H1 (cell line): ENCODE data around the gene CAMK2D. TPM values are rescaled to one million over a fixed set of nuclear protein-coding genes. Genes with fewer than 3 reads are reported as not detected.
"Not testable (repeated sequence)": the region's sequence is repeated elsewhere in the genome, so short reads cannot be mapped to it uniquely, and the experiment has no call there.

Source experiments
- CTCF ChIA-PET: fragments of 300-600 bp; sonication (Branson Sonifier 250); formaldehyde crosslinking; loops from one replicate; lab custom pipeline; 2021; ENCODE audit not compliant: partially characterized antibody; lab: Charles Lee
- POLR2A ChIA-PET: fragments of 300-600 bp; sonication (Branson Sonifier 250); formaldehyde crosslinking; loops from one replicate; lab custom pipeline; 2021; ENCODE audit warnings: inconsistent platforms; ENCODE audit not compliant: partially characterized antibody; lab: Charles Lee
- DNase-seq, 2 experiments: peaks; one replicate each; pipeline versions ENCODE4 v3.0.0 to v3.0.0-alpha.2; 2010 to 2022; ENCODE audit warnings: low spot score in 2 of 2, low read depth in 1 of 2, mixed read lengths in 1 of 2
- FAIRE-seq: peaks from 2 replicates; lab custom pipeline; 2011; peaks lifted over from hg19 to GRCh38; lab: Jason Lieb, UNC
- H2AFZ ChIP-seq: 2 replicates; pipeline ENCODE4 v1.8.1; 2012; ENCODE audit warnings: low read length, inconsistent platforms
- H2AK5ac ChIP-seq: 2 replicates; pipeline ENCODE4 v1.6.1; 2013; ENCODE audit warnings: low read depth, low read length
- H2BK120ac ChIP-seq: replicated peaks from 2 replicates; pipeline ENCODE3; 2013; ENCODE audit warnings: low read depth, low read length, inconsistent platforms
- H2BK12ac ChIP-seq: 2 replicates; pipeline ENCODE4 v1.6.1; 2013; ENCODE audit warnings: low read depth, low read length
- H2BK15ac ChIP-seq: 2 replicates; pipeline ENCODE4 v1.6.1; 2013; ENCODE audit warnings: low read length
- H2BK20ac ChIP-seq: 2 replicates; pipeline ENCODE4 v1.6.1; 2013; ENCODE audit warnings: low read length
- H2BK5ac ChIP-seq: 2 replicates; pipeline ENCODE4 v1.6.1; 2013; ENCODE audit warnings: low read depth, low read length
- H3K14ac ChIP-seq: 2 replicates; pipeline ENCODE4 v1.6.1; 2013; ENCODE audit warnings: inconsistent platforms; ENCODE audit not compliant: insufficient read length
- H3K18ac ChIP-seq: 2 replicates; pipeline ENCODE4 v1.6.1; 2013; ENCODE audit warnings: low read length; ENCODE audit errors: extremely low read depth
- H3K23ac ChIP-seq: 2 replicates; pipeline ENCODE4 v1.6.1; 2013; ENCODE audit warnings: inconsistent platforms; ENCODE audit not compliant: insufficient read length
- H3K23me2 ChIP-seq: 2 replicates; pipeline ENCODE4 v1.6.1; 2013; ENCODE audit warnings: low read depth, low read length
- H3K27ac ChIP-seq: 2 replicates; pipeline ENCODE4 v1.6.1; 2011; ENCODE audit warnings: low read depth, low read length, inconsistent platforms
- H3K27me3 ChIP-seq, 4 experiments: replicated peaks in 1 of 4; 1 replicate in 1 of 4; 2 replicates in 3 of 4; pipeline versions ENCODE4 v1.6.1 to v1.8.1; 2011 to 2013; ENCODE audit warnings: low read length in 3 of 4, mild to moderate bottlenecking in 3 of 4, inconsistent platforms in 2 of 4, mixed read lengths in 2 of 4, moderate library complexity in 1 of 4; ENCODE audit not compliant: control insufficient read depth in 3 of 4, insufficient read depth in 3 of 4; ENCODE audit errors: extremely low read depth in 1 of 4
- H3K36me3 ChIP-seq, 4 experiments: 2 replicates each; pipeline versions ENCODE4 v1.6.1 to v1.8.1; 2011 to 2013; ENCODE audit warnings: mild to moderate bottlenecking in 4 of 4, low read length in 3 of 4, moderate library complexity in 2 of 4, control low read depth in 1 of 4, inconsistent platforms in 1 of 4; ENCODE audit not compliant: insufficient read depth in 4 of 4, control insufficient read depth in 2 of 4
- H3K4ac ChIP-seq: replicated peaks from 2 replicates; pipeline ENCODE3; 2013; ENCODE audit warnings: low read length, low read depth, mixed read lengths, inconsistent platforms; ENCODE audit not compliant: insufficient read length
- H3K4me1 ChIP-seq, 4 experiments: replicated peaks in 1 of 4; 1 replicate in 1 of 4; 2 replicates in 3 of 4; pipeline versions ENCODE4 v1.6.1 to v1.8.1; 2011 to 2013; ENCODE audit warnings: low read length in 3 of 4, inconsistent platforms in 2 of 4, mixed read lengths in 1 of 4; ENCODE audit not compliant: insufficient read depth in 4 of 4, control insufficient read depth in 3 of 4
- H3K4me2 ChIP-seq, 2 experiments: 2 replicates each; pipeline versions ENCODE4 v1.6.1 to v1.8.1; 2011 to 2013; ENCODE audit warnings: low read depth in 2 of 2, low read length in 2 of 2, control low read depth in 1 of 2, inconsistent platforms in 1 of 2, mild to moderate bottlenecking in 1 of 2; ENCODE audit not compliant: insufficient read depth in 1 of 2
- H3K4me3 ChIP-seq, 4 experiments: fragments of 200-600, 300-600 bp in 1 of 4; sonication (generic), shearing (Covaris generic), sonication (Bioruptor Twin) in 1 of 4; 2 replicates each; pipeline versions ENCODE4 v1.5.1 to v1.8.1; 2011 to 2016; ENCODE audit warnings: low read length in 4 of 4, low read depth in 3 of 4, control low read depth in 2 of 4, inconsistent platforms in 2 of 4, mild to moderate bottlenecking in 2 of 4, mixed read lengths in 1 of 4, moderate library complexity in 1 of 4; ENCODE audit not compliant: insufficient read depth in 2 of 4; ENCODE audit errors: extremely low read depth in 1 of 4
- H3K56ac ChIP-seq: replicated peaks from 2 replicates; pipeline ENCODE3; 2013; ENCODE audit warnings: low read depth, mild to moderate bottlenecking, mixed read lengths, low read length, inconsistent platforms; ENCODE audit not compliant: insufficient read length
- H3K79me1 ChIP-seq: 2 replicates; pipeline ENCODE4 v1.6.1; 2013; ENCODE audit warnings: low read depth, low read length, control low read depth
- H3K79me2 ChIP-seq, 2 experiments: 2 replicates each; pipeline versions ENCODE4 v1.6.1 to v1.8.1; 2012 to 2013; ENCODE audit warnings: low read length in 2 of 2, mild to moderate bottlenecking in 2 of 2, inconsistent platforms in 1 of 2; ENCODE audit not compliant: insufficient read depth in 2 of 2, control insufficient read depth in 1 of 2
- H3K9ac ChIP-seq, 4 experiments: replicated peaks in 1 of 4; 1 replicate in 1 of 4; 2 replicates in 3 of 4; pipeline versions ENCODE4 v1.6.1 to v1.8.1; 2011 to 2013; ENCODE audit warnings: low read depth in 3 of 4, low read length in 3 of 4, control low read depth in 2 of 4, mild to moderate bottlenecking in 2 of 4, moderate library complexity in 2 of 4, inconsistent platforms in 1 of 4; ENCODE audit errors: extremely low read depth in 1 of 4
- H3K9me3 ChIP-seq, 2 experiments: 2 replicates each; pipeline versions ENCODE4 v1.6.1 to v1.8.1; 2012 to 2013; ENCODE audit warnings: mild to moderate bottlenecking in 2 of 2, moderate library complexity in 2 of 2, control low read depth in 1 of 2, inconsistent platforms in 1 of 2, low read depth in 1 of 2, low read length in 1 of 2, mixed read lengths in 1 of 2; ENCODE audit not compliant: insufficient read depth in 2 of 2
- H4K20me1 ChIP-seq, 2 experiments: replicated peaks in 1 of 2; 2 replicates each; pipeline versions ENCODE3 to v1.8.1; 2011 to 2013; ENCODE audit warnings: inconsistent platforms in 2 of 2, low read length in 2 of 2, mild to moderate bottlenecking in 1 of 2; ENCODE audit not compliant: insufficient read depth in 2 of 2, control insufficient read depth in 1 of 2
- H4K5ac ChIP-seq: 2 replicates; pipeline ENCODE4 v1.6.1; 2013; ENCODE audit warnings: low read length, low read depth, mixed read lengths, inconsistent platforms; ENCODE audit not compliant: insufficient read length
- H4K8ac ChIP-seq: 2 replicates; pipeline ENCODE4 v1.8.0; 2013; ENCODE audit warnings: mild to moderate bottlenecking, moderate library complexity, low read length, inconsistent platforms; ENCODE audit not compliant: insufficient read depth; ENCODE audit errors: extremely low read depth
- H4K91ac ChIP-seq: replicated peaks from 2 replicates; pipeline ENCODE3; 2013; ENCODE audit warnings: low read length, mixed read lengths, inconsistent platforms; ENCODE audit not compliant: insufficient read length
- WGBS, 2 experiments: shearing (Covaris generic) in 1 of 2; methylation state at CpG; one replicate each; pipeline versions ENCODE4 v1.1.6 to v1.1.7; 2013 to 2015; ENCODE audit warnings: low lambda C conversion rate in 2 of 2, mixed read lengths in 2 of 2, inconsistent platforms in 1 of 2, low coverage in 1 of 2, missing lambda C conversion rate in 1 of 2; ENCODE audit not compliant: insufficient replicate concordance in 2 of 2, insufficient coverage in 1 of 2, insufficient read length in 1 of 2; ENCODE audit errors: extremely low coverage in 1 of 2, missing lambda C conversion rate in 1 of 2; 5-methylcytosine and 5-hydroxymethylcytosine counted together
- polyA plus RNA-seq, 7 experiments: library from polyadenylated mRNA; depleted of rRNA in 3 of 7; stranded (reverse) in 5 of 7; unstranded in 2 of 7; fragments of >200 nt in 5 of 7; fragments of 200-250 nt in 2 of 7; gene quantifications; 1 replicate in 5 of 7; 2 replicates in 1 of 7; 4 replicates in 1 of 7; pipeline versions ENCODE4 v1.2.1 to v1.2.3, GENCODE V29; 2011 to 2013; ENCODE audit warnings: missing spikeins in 2 of 7, mixed read lengths in 2 of 7
- total RNA-seq: library from RNA; stranded (reverse); fragmentation: NEBNext Ultra II Directional; extraction: Animal tissue kit (Norgen Biotek cat#: 25700); gene quantifications from 2 replicates; pipeline ENCODE4 v1.2.1, GENCODE V29; 2021

Gene CAMK2D
- total and polyA plus RNA-seq, 2 of the 8 experiments (the other 6 are each of a cell fraction or from before 2014, with no cell fraction given), result 3.2 to 7.0 TPM

- H2BK12ac ChIP-seq, H3K4me2 ChIP-seq, H4K91ac ChIP-seq, H2AFZ ChIP-seq, H3K23me2 ChIP-seq, H3K4me1 ChIP-seq, H3K27ac ChIP-seq, H3K79me2 ChIP-seq, H4K5ac ChIP-seq, H4K8ac ChIP-seq, H3K4me3 ChIP-seq, FAIRE-seq, H3K9me3 ChIP-seq, H3K9ac ChIP-seq, H3K79me1 ChIP-seq, H3K56ac ChIP-seq, H2AK5ac ChIP-seq, H2BK15ac ChIP-seq, H3K14ac ChIP-seq, H3K36me3 ChIP-seq, H2BK20ac ChIP-seq, DNase-seq, H3K18ac ChIP-seq, CTCF ChIA-PET, H2BK120ac ChIP-seq, H2BK5ac ChIP-seq, H4K20me1 ChIP-seq, H3K27me3 ChIP-seq, H3K4ac ChIP-seq, H3K23ac ChIP-seq, POLR2A ChIA-PET: not testable (repeated sequence)
- WGBS, 2 experiments, result 88% methylated on average over 3 of the region's 6 CpGs; no CpG with 5 or more reads in 1 of the 2 experiments
Observed at GRCh38 chr4:113705097-113705496, 56.4 kb downstream of the CAMK2D start.

GRCh38 chr4:113702596-113702995 is 58.9 kb downstream of the CAMK2D start:
- H2BK5ac ChIP-seq, H2AFZ ChIP-seq, H3K4me3 ChIP-seq, H4K91ac ChIP-seq, H4K8ac ChIP-seq, H3K4me2 ChIP-seq, H4K20me1 ChIP-seq, H3K79me1 ChIP-seq, H3K36me3 ChIP-seq, H3K23ac ChIP-seq, H3K56ac ChIP-seq, H3K4me1 ChIP-seq, H2BK12ac ChIP-seq, H3K14ac ChIP-seq, H2BK120ac ChIP-seq, H3K27me3 ChIP-seq, FAIRE-seq, H3K79me2 ChIP-seq, H3K23me2 ChIP-seq, H2BK15ac ChIP-seq, H2AK5ac ChIP-seq, POLR2A ChIA-PET, H3K9ac ChIP-seq, H3K4ac ChIP-seq, DNase-seq, H3K9me3 ChIP-seq, H2BK20ac ChIP-seq, H3K27ac ChIP-seq, H4K5ac ChIP-seq, H3K18ac ChIP-seq: not testable (repeated sequence)
- CTCF ChIA-PET, result interaction anchor here (0.6 to 1.4 kb wide), 2 partner anchors 30 to 543 kb away, joined by 4 read pairs; no protein-coding TSS in a partner anchor
- WGBS, 2 experiments, result 92% methylated on average over 3 of the region's 3 CpGs; no CpG with 5 or more reads in 1 of the 2 experiments
